Liver (tissue), 9 donors: ENCODE measurements around the gene SLC39A10. TPM values are rescaled to one million over a fixed set of nuclear protein-coding genes. Genes with fewer than 3 reads are reported as not detected.

Source experiments
- DNase-seq: peaks from one replicate; pipeline ENCODE4 v3.0.0-alpha.2; 2017; ENCODE audit warnings: low spot score
- H3K27ac ChIP-seq, 2 donors: one replicate each; pipeline ENCODE4 v1.7.0; 2013; ENCODE audit warnings: inconsistent platforms in 2 of 2, low read length in 2 of 2, control low read depth in 1 of 2, low read depth in 1 of 2, mild to moderate bottlenecking in 1 of 2
- H3K27me3 ChIP-seq, 4 donors: one replicate each; pipeline versions ENCODE4 v1.6.1 to v1.7.0; 2013; ENCODE audit warnings: low read length in 3 of 4, inconsistent platforms in 1 of 4, mild to moderate bottlenecking in 1 of 4, moderate library complexity in 1 of 4; ENCODE audit not compliant: control insufficient read depth in 4 of 4, insufficient read depth in 4 of 4
- H3K36me3 ChIP-seq, 4 donors: one replicate each; pipeline versions ENCODE4 v1.6.1 to v1.7.0; 2013; ENCODE audit warnings: low read length in 3 of 4, mild to moderate bottlenecking in 3 of 4, low read depth in 1 of 4, moderate library complexity in 1 of 4; ENCODE audit not compliant: control insufficient read depth in 4 of 4, insufficient read depth in 3 of 4
- H3K4me1 ChIP-seq, 4 donors: one replicate each; pipeline versions ENCODE4 v1.6.1 to v1.7.0; 2013; ENCODE audit warnings: low read length in 3 of 4, mild to moderate bottlenecking in 3 of 4, moderate library complexity in 1 of 4; ENCODE audit not compliant: control insufficient read depth in 4 of 4, insufficient read depth in 4 of 4
- H3K4me3 ChIP-seq, 3 donors: one replicate each; pipeline versions ENCODE4 v1.6.1 to v1.7.0; 2013; ENCODE audit warnings: low read length in 3 of 3, control low read depth in 1 of 3, low read depth in 1 of 3, mild to moderate bottlenecking in 1 of 3
- H3K9ac ChIP-seq, 2 donors: one replicate each; pipeline ENCODE4 v1.7.0; 2013; ENCODE audit warnings: low read length in 2 of 2, mild to moderate bottlenecking in 2 of 2, moderate library complexity in 2 of 2, control low read depth in 1 of 2, low read depth in 1 of 2
- H3K9me3 ChIP-seq, 4 donors: one replicate each; pipeline versions ENCODE4 v1.6.1 to v1.7.0; 2013; ENCODE audit warnings: low read length in 3 of 4; ENCODE audit not compliant: control insufficient read depth in 4 of 4
- EGR1 ChIP-seq, 2 donors: IDR thresholded peaks; 2 replicates each; pipeline ENCODE4 v1.6.1; 2016 to 2018; ENCODE audit warnings: antibody characterized with exemption in 2 of 2, low read depth in 2 of 2
- FOXA1 ChIP-seq: IDR thresholded peaks from 2 replicates; pipeline ENCODE4 v1.6.1; 2016; ENCODE audit warnings: antibody characterized with exemption
- FOXA2 ChIP-seq: IDR thresholded peaks from 2 replicates; pipeline ENCODE4 v1.6.1; 2016; ENCODE audit warnings: antibody characterized with exemption
- GABPA ChIP-seq, 2 donors: IDR thresholded peaks in 1 of 2; conservative IDR thresholded peaks in 1 of 2; 2 replicates each; pipeline ENCODE4 v1.6.1; 2016; ENCODE audit warnings: antibody characterized with exemption in 2 of 2, mild to moderate bottlenecking in 1 of 2, moderate library complexity in 1 of 2
- HNF4A ChIP-seq, 2 donors: conservative IDR thresholded peaks; 2 replicates each; pipeline ENCODE4 v1.6.1; 2016; ENCODE audit warnings: antibody characterized with exemption in 2 of 2, mild to moderate bottlenecking in 2 of 2
- HNF4G ChIP-seq: IDR thresholded peaks from 2 replicates; pipeline ENCODE4 v1.6.1; 2016; ENCODE audit warnings: antibody characterized with exemption
- JUND ChIP-seq, 2 donors: IDR thresholded peaks; 2 replicates each; pipeline ENCODE4 v1.6.1; 2016; ENCODE audit warnings: antibody characterized with exemption in 2 of 2
- NR2F2 ChIP-seq: IDR thresholded peaks from 2 replicates; pipeline ENCODE4 v1.6.1; 2016; ENCODE audit warnings: antibody characterized with exemption
- RAD21 ChIP-seq, 2 donors: IDR thresholded peaks; 2 replicates each; pipeline ENCODE4 v1.6.1; 2016; ENCODE audit warnings: antibody characterized with exemption in 2 of 2, mild to moderate bottlenecking in 2 of 2
- RXRA ChIP-seq, 2 donors: IDR thresholded peaks; 2 replicates each; pipeline ENCODE4 v1.6.1; 2017 to 2018; ENCODE audit warnings: antibody characterized with exemption in 2 of 2, mild to moderate bottlenecking in 1 of 2
- SP1 ChIP-seq: IDR thresholded peaks from 2 replicates; pipeline ENCODE4 v1.6.1; 2018; ENCODE audit warnings: antibody characterized with exemption, mild to moderate bottlenecking
- TAF1 ChIP-seq: conservative IDR thresholded peaks from 2 replicates; pipeline ENCODE4 v1.6.1; 2016; ENCODE audit warnings: antibody characterized with exemption, mild to moderate bottlenecking
- YY1 ChIP-seq: IDR thresholded peaks from 2 replicates; pipeline ENCODE4 v1.6.1; 2016; ENCODE audit warnings: antibody characterized with exemption, mild to moderate bottlenecking
- WGBS: extraction: QIAGEN DNeasy Blood & Tissue Kit; methylation state at CpG from one replicate; pipeline ENCODE4 v1.1.7; 2013; 5-methylcytosine and 5-hydroxymethylcytosine counted together
- polyA plus RNA-seq, 2 donors: library from polyadenylated mRNA; stranded (reverse) in 1 of 2; unstranded in 1 of 2; fragments of 200-250 nt in 1 of 2; fragments of >200 nt in 1 of 2; fragmentation: Nextera tagmentation in 1 of 2; extraction: Ambion mirVana in 1 of 2; gene quantifications; one replicate each; pipeline versions ENCODE4 v1.2.1 to v1.2.3, GENCODE V29; 2013 to 2015
- total RNA-seq, 2 donors: library from RNA; depleted of rRNA; stranded (reverse); fragments of >200 nt; gene quantifications; one replicate each; pipeline ENCODE4 v1.2.3, GENCODE V29; 2014
- TF ChIP-seq, protein P1 (sequence below): IDR thresholded peaks from 2 replicates; pipeline ENCODE4 v1.6.1; 2016; ENCODE audit warnings: antibody characterized with exemption, mild to moderate bottlenecking
- TF ChIP-seq, protein P2 (sequence below): IDR thresholded peaks from 2 replicates; pipeline ENCODE4 v1.6.1; 2016; ENCODE audit warnings: antibody characterized with exemption
- TF ChIP-seq, protein P3 (sequence below): IDR thresholded peaks from 2 replicates; pipeline ENCODE4 v1.6.1; 2016; ENCODE audit warnings: antibody characterized with exemption
- TF ChIP-seq, protein P4 (sequence below): IDR thresholded peaks from 2 replicates; pipeline ENCODE4 v1.6.1; 2016; ENCODE audit warnings: antibody characterized with exemption
- TF ChIP-seq, protein P5 (sequence below): fragments of 150-350 bp; IDR thresholded peaks from 2 replicates; pipeline ENCODE4 v1.5.1; 2017; ENCODE audit warnings: improper control_type of control experiment, low read depth, low read length; ENCODE audit not compliant: missing input control
- donor health status: healthy.
- donor health status: healthy.
- donor health status: healthy.
- donor health status: healthy.
- donor health status: healthy.

SLC39A10 gene
- total and polyA plus RNA-seq, 4 donors, result 0.98 to 7.5 (median 3.4) TPM

GRCh38 chr2:195732574-195732973, 75.5 kb downstream of the SLC39A10 start:
- Histone ChIP-seq H3K27ac (no peak overlapping the region), H3K9ac (no peak overlapping the region), H3K36me3 (no peaks in the 10 kb centered on the region), H3K27me3 (no peaks in the 10 kb centered on the region), H3K4me1 (no peaks in the 10 kb centered on the region), H3K4me3 (no peak overlapping the region), H3K9me3 (no peaks in the 10 kb centered on the region)
- DNase-seq, result no peak
- no peak for TF ChIP-seq HNF4A (conservative IDR thresholded peaks at IDR 0.05)
- TF ChIP-seq TAF1, result no peak
- no peak for TF ChIP-seq JUND (IDR thresholded peaks at IDR 0.05)
- TF ChIP-seq RAD21 (IDR thresholded peaks at IDR 0.05), result no peak
- no peak for TF ChIP-seq FOXA2
- TF ChIP-seq FOXA1, result no peak
- TF ChIP-seq, protein P1, sequence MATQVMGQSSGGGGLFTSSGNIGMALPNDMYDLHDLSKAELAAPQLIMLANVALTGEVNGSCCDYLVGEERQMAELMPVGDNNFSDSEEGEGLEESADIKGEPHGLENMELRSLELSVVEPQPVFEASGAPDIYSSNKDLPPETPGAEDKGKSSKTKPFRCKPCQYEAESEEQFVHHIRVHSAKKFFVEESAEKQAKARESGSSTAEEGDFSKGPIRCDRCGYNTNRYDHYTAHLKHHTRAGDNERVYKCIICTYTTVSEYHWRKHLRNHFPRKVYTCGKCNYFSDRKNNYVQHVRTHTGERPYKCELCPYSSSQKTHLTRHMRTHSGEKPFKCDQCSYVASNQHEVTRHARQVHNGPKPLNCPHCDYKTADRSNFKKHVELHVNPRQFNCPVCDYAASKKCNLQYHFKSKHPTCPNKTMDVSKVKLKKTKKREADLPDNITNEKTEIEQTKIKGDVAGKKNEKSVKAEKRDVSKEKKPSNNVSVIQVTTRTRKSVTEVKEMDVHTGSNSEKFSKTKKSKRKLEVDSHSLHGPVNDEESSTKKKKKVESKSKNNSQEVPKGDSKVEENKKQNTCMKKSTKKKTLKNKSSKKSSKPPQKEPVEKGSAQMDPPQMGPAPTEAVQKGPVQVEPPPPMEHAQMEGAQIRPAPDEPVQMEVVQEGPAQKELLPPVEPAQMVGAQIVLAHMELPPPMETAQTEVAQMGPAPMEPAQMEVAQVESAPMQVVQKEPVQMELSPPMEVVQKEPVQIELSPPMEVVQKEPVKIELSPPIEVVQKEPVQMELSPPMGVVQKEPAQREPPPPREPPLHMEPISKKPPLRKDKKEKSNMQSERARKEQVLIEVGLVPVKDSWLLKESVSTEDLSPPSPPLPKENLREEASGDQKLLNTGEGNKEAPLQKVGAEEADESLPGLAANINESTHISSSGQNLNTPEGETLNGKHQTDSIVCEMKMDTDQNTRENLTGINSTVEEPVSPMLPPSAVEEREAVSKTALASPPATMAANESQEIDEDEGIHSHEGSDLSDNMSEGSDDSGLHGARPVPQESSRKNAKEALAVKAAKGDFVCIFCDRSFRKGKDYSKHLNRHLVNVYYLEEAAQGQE, result no peak
- no peak for TF ChIP-seq GABPA (IDR thresholded peaks at IDR 0.05 in 1 of 2, conservative IDR thresholded peaks at IDR 0.05 in 1 of 2)
- TF ChIP-seq, protein P2, sequence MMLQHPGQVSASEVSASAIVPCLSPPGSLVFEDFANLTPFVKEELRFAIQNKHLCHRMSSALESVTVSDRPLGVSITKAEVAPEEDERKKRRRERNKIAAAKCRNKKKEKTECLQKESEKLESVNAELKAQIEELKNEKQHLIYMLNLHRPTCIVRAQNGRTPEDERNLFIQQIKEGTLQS, result no peak
- TF ChIP-seq NR2F2, result no peak
- no peak for TF ChIP-seq YY1
- no peak for TF ChIP-seq HNF4G
- TF ChIP-seq, protein P3, sequence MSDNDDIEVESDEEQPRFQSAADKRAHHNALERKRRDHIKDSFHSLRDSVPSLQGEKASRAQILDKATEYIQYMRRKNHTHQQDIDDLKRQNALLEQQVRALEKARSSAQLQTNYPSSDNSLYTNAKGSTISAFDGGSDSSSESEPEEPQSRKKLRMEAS, result no peak
- TF ChIP-seq, protein P4, sequence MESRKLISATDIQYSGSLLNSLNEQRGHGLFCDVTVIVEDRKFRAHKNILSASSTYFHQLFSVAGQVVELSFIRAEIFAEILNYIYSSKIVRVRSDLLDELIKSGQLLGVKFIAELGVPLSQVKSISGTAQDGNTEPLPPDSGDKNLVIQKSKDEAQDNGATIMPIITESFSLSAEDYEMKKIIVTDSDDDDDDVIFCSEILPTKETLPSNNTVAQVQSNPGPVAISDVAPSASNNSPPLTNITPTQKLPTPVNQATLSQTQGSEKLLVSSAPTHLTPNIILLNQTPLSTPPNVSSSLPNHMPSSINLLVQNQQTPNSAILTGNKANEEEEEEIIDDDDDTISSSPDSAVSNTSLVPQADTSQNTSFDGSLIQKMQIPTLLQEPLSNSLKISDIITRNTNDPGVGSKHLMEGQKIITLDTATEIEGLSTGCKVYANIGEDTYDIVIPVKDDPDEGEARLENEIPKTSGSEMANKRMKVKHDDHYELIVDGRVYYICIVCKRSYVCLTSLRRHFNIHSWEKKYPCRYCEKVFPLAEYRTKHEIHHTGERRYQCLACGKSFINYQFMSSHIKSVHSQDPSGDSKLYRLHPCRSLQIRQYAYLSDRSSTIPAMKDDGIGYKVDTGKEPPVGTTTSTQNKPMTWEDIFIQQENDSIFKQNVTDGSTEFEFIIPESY, result no peak
- TF ChIP-seq SP1, result no peak
- no peak for TF ChIP-seq EGR1 (IDR thresholded peaks at IDR 0.05; ENCODE audit: low read depth in 2 of 2)
- TF ChIP-seq, protein P5, sequence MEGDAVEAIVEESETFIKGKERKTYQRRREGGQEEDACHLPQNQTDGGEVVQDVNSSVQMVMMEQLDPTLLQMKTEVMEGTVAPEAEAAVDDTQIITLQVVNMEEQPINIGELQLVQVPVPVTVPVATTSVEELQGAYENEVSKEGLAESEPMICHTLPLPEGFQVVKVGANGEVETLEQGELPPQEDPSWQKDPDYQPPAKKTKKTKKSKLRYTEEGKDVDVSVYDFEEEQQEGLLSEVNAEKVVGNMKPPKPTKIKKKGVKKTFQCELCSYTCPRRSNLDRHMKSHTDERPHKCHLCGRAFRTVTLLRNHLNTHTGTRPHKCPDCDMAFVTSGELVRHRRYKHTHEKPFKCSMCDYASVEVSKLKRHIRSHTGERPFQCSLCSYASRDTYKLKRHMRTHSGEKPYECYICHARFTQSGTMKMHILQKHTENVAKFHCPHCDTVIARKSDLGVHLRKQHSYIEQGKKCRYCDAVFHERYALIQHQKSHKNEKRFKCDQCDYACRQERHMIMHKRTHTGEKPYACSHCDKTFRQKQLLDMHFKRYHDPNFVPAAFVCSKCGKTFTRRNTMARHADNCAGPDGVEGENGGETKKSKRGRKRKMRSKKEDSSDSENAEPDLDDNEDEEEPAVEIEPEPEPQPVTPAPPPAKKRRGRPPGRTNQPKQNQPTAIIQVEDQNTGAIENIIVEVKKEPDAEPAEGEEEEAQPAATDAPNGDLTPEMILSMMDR, result no peak
- no peak for TF ChIP-seq RXRA (IDR thresholded peaks at IDR 0.05)
- WGBS, result 94% methylated on average over 1 of the region's 1 CpG
